GM12801 (cell line): ENCODE results near the gene PML.

Experiments used
- CTCF ChIP-seq: IDR thresholded peaks from one replicate; pipeline ENCODE4 v1.5.1; 2011; ENCODE audit warnings: control low read depth; ENCODE audit not compliant: insufficient read length; ENCODE audit errors: extremely low read depth

Gene PML

GRCh38 chr15:73959801-73960200 is 34.7 kb upstream of the PML start:
- TF ChIP-seq CTCF: no peak

- TF ChIP-seq CTCF: no peak
These were observed 32.1 kb upstream of the PML start for GRCh38 chr15:73962433-73962832.

- peak; percentile 64 for TF ChIP-seq CTCF
These were observed 29.8 kb upstream of the PML start for GRCh38 chr15:73964736-73965093.

- no peak for TF ChIP-seq CTCF
These were observed 29.3 kb upstream of the PML start for GRCh38 chr15:73965094-73965757.

GRCh38 chr15:73965758-73966113 is 28.8 kb upstream of the PML start:
- TF ChIP-seq CTCF: no peak

- TF ChIP-seq CTCF: no peak
These were observed 26.1 kb upstream of the PML start for GRCh38 chr15:73968461-73968860.

- no peak for TF ChIP-seq CTCF
These were observed 25.3 kb upstream of the PML start for GRCh38 chr15:73969151-73969759.
